ENCODE measurements around the gene DNAJB2.
A peak's percentile ranks its signal among the peaks of the same experiment; 100 is the strongest.

The DNAJB2 gene

DNA sequence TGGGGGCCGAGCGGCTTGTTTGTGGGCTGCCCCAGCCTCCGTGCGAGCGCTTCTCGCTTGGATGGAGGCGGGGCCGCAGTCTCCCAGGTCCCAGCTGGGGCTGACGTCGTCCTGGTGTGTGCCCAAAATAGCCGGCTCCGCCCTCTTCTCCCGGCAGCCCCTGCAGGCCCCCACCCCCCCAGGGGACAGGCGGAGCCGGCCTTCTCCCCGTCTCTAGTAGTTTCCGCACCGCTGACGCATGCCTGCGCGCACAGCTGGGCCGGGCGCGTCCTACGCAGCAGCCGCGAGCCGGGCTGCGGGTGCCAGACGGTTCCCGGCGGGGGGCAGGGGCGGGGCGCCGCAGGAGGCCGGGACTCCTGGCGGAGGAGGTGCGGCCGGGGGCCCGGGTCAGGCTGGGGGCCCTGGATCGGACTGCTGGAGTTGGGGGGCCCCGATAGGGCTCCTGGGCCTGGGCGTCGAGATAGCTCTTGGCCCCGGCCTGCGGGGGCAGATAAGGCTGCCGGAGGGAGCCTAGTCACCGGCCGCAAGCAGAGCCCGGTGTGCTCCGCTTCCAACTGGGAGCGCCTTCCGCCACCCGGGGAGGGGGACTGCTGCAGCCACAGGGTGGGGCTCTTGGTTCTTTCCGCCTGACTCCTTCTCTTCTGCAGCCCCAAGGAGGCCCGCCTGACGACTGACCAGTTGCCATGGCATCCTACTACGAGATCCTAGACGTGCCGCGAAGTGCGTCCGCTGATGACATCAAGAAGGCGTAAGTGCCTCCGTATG is at the start of gene DNAJB2:
TSS of gene DNAJB2 (plus strand) at position 216 of the 765 bp plus-strand sequence. CDS start at position 684, 468 bp downstream.
- DNase-seq (ENCODE audit: low read depth) = peak; percentile 97

DNA sequence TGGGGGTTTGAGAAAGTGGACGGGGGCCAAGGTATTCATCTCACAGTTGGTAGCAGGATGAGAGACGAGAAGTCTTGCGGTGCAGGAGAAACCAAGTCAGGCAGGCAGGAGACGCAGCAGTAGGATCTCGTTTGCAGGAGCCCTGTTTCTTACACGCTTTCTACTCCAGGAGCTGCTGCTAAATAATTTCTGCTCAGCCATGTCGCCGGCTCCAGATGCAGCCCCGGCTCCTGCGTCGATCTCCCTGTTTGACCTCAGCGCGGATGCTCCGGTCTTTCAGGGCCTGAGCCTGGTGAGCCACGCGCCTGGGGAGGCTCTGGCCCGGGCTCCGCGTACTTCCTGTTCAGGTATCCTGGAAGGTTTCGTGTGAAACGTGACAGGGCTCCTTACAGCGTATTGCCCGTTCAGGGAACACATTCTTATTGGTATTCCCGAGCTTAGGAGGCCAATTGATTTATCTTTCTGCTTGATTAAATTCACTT is 49.1 kb upstream of the DNAJB2 start:
- no peak for DNase-seq (ENCODE audit: low read depth)

DNA sequence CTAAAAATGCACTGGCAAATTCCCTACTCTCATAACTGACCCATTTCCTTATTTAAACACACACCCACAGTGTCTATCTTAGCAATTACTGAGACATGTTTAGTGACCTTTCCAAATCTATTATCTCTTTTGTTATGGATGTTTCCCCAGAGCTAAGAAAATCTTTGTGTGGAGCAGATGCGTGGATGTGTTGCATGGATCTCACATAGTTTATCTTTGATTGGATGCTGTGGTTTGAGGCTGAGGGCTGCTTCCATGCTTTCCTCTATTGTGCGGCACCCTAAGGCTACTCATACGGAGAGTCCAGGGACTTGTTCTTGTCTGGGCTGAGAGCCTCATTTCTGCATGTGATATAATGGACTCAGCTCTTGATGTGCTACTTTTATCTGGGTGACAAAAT is 44.8 kb upstream of the DNAJB2 start:
- DNase-seq (ENCODE audit: low read depth) = no peak

DNA sequence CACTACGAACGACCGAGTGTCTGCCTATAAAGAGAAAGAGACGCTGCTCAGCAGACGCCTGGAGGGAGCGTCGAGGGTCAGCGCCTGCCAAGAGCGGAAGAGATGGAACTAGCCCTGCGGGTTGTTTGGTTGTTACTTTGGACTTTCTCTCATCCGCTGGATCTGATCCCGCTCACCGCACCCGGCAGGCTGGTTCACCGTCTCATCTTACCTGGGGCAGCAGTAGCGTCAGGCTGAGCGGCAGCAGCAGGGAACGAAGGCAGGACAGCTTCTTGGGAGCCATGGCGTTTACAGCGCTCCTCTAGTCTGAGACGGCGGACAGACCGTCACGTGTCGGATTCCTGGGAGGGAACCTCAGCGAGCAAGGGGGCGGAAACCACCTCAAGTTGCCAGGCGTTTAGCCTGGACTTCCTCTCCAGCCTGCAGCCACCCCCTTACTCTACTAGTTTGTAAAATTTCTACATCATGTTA is 35.8 kb upstream of the DNAJB2 start:
- DNase-seq (ENCODE audit: low read depth) = no peak

DNA sequence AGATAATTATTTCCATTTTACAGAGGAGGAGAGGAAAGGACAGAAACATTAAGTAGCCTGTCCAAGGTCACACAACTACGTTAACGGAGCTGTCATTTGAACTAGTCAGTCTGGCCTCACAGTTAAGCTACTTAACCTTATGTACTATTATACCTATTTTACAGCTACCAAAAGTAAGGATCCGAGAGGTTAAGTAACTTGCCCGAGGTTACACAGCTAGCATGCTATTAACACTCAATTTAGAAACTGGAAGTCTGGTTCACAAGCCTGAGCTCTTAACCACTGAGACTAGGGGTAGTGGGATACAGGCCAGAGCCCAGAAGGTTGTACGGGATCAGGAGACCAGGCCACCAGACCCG is 34.4 kb upstream of the DNAJB2 start:
- no peak for DNase-seq (ENCODE audit: low read depth)

DNA sequence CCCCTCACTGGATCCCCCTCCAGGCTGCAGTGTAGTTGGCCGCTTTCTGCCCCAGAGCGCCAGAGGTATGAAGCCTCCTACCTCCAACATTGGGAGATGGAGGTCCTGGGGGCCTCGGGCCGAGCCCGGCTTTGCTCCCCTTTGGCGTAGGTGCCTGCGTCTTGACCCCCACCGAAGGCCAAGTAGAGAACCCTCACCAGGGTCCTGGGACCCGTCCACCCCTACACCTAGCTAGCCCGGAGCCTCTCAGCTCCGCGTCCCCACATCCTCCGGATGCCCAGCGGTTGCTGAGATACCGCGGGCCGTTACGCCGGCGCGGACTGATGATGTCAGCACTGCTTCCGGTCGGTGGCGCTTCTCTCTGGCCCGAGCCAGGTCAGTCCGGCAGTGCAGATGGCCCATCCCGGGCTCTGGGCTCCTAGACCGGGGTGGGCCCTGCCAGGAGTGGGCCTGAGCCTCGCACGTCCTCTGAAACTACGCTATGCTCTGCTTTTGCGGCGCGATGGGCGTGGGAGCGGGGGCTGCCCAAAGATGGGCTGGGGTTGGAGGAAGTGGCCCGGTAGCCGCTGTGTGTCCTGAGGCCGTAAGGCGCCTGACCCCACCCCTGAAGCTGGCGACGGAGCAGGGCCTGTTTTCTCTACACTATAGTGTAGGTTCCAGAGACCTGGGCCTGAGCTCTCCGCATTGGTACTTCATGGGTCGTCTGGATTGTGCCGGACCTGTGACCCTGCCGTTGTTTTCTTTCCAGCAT is 33.8 kb upstream of the DNAJB2 start, which contains the start of the genes GLB1L and STK16:
TSS of gene GLB1L (minus strand) at position 297 of the 751 bp plus-strand sequence. CDS start 1,871 bp downstream, outside the sequence.
TSS of gene STK16 (plus strand) at position 332 of the 751 bp plus-strand sequence. CDS start 521 bp downstream, outside the sequence.
- peak; percentile 82 for DNase-seq (ENCODE audit: low read depth)

DNA sequence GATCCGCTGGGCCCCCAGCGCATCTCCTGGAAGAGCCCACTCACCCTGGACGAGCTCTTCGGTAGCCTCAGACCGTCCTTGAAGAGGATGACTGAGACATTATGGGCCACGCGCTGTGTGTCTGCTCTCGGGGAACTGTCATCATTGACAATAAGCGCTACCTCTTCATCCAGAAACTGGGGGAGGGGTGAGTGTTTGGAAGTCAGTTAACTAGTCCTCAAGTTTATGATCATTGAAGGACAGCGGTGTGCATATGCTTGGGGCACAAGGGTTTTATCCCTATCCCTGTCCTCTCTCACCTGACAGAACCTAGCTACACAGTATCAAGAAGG is 33.3 kb upstream of the DNAJB2 start:
- no peak for DNase-seq (ENCODE audit: low read depth)

DNA sequence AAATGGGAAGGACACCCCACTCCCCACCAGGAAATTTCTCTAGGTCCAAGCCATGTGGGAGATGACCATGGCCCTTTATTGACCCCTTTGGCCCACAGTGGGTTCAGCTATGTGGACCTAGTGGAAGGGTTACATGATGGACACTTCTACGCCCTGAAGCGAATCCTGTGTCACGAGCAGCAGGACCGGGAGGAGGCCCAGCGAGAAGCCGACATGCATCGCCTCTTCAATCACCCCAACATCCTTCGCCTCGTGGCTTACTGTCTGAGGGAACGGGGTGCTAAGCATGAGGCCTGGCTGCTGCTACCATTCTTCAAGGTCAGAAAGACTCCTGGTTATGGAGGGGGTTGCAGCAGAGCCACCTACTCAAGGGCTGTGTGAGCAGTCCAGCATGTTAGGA is 32.6 kb upstream of the DNAJB2 start:
- DNase-seq (ENCODE audit: low read depth) = no peak

DNA sequence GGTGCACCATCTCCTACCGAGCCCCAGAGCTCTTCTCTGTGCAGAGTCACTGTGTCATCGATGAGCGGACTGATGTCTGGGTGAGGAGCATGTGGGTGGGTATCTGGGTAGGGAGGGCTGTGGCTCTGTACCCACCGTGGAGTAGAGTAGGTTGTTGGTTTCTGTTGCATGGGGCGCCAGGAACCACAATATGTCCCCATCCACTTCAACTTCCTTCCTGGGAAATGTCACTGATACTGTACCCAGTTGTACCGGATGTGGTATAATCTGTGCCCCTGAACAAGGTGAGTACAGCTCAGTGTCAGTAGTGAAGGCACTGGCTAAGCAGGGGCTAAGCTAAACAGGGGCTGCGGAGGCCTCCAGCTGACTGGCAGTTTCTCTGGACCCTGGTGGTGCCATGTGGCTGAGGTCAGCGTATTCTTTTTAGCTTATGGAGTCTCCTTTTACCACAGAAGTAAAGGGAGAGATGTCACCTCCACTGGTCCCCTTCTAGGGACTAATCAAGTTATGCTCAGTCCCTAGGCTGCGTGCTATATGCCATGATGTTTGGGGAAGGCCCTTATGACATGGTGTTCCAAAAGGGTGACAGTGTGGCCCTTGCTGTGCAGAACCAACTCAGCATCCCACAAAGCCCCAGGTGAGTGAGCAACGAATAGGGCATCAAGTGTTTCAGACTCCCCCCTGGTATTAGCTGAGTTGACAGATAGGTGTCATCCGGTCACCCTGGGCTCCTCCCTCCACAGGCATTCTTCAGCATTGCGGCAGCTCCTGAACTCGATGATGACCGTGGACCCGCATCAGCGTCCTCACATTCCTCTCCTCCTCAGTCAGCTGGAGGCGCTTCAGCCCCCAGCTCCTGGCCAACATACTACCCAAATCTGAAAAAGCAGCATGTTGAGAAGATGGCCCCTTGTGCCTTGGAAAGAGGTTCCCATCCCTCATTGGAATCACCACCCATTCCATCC is 31.2 kb upstream of the DNAJB2 start:
- DNase-seq (ENCODE audit: low read depth) = no peak

DNA sequence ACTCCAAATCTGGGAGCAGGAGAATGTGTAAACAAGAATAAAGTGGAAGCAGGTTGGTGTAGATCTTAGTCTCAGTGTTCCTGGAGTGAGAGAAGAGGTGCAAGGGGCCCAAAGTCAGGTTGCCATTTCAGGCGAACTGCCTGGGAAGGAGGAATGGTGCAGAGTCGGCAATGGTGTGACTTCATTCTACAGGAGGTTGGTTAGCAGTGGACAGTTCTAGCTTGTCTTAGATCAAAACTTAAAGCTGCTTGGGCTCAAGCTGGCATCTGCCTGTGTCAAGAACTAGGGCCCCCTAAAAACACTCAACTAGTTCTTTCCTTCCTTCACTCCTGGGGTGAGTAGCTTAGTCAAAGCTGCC is 30.3 kb upstream of the DNAJB2 start:
- no peak for DNase-seq (ENCODE audit: low read depth)

DNA sequence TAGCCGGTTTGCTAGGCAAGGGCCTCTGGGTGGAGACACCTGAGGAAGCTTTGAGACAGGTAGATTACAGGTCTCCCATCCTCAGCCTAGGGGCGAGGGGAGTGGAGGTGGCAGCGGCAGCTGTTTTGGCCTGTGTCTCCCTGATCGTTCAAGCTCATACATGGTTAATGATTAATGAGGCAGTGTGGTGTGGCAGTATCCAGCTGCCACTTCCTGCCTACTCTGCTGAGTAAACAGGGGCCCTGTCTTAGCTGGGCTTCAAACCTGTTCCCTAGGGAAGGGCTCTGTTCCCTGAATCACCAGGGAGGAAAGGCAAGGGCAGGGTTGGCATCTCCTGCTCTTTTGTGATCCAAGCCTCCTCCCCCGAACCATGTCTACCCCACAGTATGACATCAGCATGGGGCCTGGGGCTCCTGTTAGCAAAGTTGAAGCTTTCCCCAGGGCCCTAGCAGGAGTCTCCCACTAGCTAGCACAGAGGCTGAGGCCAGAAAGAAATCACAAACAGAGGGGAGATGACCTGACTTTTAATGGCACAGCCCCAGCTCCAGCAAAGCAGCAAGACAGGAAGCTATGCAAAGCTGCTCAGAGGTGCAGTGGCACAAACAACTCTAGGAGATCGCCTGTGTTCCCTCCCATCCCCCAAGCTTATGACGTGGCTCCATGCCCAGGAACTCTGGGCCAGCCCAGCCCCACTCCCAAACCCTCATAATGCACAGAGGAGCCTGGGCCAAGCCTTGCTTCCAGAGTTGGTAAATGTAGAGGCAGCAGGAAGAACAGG is 29.8 kb upstream of the DNAJB2 start:
- peak; percentile 82 for DNase-seq (ENCODE audit: low read depth)

DNA sequence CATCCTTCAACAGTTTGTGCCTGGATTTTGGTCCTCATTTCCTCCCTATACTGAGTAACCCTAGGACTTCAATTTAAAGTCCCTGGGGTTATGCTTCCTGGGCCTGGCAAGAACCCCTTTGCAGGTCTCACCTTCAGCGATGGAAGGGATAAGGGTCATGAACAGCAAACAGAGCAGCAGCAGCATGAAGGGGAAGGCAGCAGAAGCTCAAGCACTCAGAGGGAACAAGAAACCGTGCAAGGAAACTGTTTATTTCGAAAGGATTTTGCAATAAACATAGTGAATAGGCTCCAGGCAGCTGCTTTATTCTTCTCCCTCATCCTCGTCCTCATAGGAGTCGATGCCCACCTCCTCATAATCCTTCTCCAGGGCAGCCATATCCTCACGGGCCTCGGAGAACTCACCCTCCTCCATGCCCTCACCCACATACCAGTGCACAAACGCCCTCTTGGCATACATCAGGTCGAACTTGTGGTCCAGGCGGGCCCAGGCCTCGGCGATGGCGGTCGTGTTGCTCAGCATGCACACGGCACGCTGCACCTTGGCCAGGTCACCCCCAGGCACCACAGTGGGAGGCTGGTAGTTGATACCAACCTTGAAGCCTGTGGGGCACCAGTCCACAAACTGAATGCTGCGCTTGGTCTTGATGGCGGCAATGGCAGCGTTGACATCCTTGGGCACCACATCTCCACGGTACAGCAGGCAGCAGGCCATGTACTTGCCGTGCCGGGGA is 29.0 kb upstream of the DNAJB2 start:
- no peak for DNase-seq (ENCODE audit: low read depth)

DNA sequence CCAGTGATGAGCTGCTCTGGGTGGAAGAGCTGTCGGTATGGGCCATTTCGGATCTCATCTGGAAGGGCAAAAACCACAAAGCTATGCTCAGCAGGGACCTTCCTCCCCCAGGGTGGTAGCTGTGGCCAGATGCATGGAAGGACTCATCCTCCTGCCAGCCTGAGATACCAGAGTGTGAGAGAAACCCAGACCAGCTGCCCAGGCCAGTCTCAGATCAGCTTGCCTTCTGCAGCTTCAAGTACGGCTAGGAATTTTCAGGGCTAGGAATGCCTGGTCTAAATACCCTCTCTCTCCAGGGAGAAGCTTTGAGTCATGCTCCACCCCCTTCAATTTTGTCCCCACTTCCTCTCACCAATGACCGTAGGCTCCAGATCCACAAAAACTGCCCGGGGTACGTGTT is 27.5 kb upstream of the DNAJB2 start:
- no peak for DNase-seq (ENCODE audit: low read depth)

DNA sequence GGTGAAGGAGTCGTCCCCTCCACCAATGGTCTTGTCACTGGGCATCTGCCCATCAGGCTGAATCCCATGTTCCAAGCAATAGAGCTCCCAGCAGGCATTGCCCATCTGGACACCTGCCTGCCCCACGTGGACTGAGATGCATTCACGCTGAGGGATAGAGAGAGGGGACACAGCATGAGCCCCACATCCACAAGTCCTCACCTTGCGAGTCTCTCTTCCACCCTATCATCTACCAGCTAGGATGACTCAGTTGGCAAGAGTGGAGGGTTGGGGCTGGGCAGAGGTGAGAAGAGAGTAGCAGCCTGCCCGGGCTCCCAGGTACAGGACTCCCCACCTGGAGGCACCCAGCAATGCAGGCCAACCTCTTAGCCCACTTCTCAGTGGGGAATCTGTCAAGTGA is 27.1 kb upstream of the DNAJB2 start:
- no peak for DNase-seq (ENCODE audit: low read depth)

DNA sequence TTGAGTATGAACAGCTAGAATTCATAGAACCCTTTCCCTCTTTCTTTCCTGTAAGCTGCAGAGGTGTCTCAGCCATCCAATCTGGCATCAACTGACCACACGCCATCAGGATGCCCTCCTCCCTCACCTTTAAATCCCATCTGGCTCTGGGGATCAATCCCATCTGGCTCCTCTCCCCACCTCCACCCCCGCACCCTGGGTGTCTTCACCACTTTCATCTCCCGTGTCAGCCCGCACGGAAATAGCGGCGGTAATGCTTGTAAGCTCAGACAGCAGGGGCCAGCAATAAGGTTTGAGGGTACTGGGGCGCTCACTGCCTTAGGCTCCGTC is 26.6 kb upstream of the DNAJB2 start:
- no peak for DNase-seq (ENCODE audit: low read depth)

DNA sequence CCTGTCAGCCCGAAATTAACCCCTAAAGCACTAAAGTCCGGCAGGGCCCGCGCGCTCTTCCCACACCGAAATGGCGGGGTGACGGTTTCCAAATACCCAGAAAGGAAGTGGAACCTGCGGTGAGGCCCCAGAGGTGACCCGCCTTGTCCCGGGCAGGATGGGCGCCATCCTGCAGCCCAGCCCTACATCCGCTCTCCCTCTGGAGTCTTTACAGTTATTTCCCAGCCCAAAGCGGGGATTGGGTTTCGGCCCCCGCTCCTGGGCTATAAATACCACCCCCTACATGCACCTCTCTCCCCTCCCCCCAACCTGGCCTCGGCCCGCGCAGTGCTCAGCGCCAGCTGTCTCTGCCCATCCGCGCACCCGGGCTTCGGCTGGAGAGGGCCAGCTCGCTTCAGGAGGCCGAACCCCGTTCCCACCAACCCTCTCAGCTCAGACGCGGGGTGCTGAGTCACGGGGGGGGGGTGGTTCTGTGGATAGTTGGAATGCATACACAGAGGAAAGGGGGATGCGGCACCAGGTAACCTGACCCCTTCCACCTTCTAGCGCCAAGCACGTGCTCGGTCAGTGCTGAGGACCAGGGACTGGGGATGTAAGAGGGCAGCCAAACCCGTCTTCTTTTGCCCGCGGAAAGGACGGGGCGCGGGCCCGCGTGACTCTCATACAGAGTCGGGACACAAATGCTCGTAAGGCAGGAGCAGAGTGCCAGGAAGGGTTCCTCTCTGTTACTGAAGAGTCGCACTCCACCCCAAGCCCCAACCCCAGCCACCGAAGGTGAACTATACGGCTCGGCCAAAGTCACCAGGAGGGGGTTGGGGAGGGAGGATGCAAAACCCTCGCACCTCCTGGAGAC is 26.0 kb upstream of the DNAJB2 start, which contains the start of gene TUBA4B:
TSS of gene TUBA4B (plus strand) at position 344 of the 853 bp plus-strand sequence. CDS start at position 509, 165 bp downstream.
- DNase-seq (ENCODE audit: low read depth) = no peak

DNA sequence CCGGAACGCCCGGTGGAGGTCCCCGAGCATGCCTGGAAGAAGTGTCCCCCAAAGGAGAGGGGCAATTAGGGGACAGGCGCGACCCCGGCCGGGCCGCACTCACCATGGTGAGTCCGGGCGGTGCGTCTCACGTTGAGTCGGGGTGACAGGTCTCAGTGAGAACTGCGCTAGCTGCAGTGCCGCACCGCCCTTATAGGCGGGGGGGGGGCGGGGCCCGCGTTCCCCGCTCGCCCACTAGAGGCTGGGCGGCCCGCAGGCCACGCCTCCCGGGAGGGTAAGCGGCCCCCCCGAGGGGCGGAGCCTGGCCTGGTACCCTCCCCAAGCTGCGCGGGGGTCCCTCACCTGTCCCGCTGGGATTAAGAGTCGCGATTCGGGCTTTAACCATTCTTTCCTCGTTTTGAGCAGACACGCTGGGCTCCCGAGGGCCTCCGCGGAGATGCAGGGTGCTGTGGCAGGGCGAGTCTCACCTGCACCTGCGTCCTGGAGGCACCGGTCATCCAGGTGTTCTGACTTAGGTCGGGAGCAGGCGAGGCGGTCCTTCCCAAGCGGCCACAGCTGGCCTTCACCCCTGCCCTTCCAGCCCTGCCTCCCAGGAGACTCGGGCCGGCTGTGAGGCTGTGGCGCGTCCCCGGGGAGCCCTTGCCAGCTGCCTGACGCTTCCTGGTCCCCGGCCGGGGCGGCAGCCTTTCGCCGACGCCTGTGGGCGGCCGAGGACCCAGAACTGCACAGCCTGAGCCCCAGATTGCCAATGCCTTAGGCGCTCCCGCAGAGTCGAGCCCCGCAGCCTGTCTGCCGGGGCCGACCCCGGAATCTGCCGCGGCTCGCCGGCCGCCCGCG is 25.2 kb upstream of the DNAJB2 start, which contains the start of gene TUBA4A:
TSS of gene TUBA4A (minus strand) at position 166 of the 837 bp plus-strand sequence. CDS start at position 106, 60 bp downstream.
- DNase-seq (ENCODE audit: low read depth) = no peak

DNA sequence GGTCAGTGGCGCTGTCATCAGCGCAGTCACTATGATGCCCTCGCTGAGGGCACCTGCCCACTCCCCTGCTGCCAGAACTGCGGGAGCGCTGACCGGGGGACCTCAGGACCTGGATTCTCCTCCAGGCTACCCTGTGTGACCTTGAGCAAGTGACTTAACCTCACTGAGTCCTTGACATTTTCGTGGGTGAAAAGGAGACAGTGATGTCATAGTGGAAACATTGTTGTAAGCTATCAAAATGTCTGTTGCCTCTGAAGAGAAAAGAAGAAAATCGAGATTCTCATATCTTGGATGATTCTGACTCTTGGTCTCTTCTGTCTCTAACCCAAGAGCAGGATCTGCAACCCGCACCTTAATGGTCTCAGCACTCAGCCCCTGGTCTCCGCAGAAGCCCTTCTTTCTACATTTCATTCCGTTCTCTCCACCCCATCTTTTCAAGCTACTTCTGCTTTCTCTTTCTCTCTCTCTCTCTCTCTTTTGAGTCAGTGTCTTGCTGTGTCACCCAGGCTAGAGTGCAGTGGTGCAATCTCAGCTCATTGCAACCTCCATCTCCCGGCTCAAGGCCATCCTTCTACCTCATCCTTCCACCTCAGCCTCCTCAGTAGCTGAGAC is 24.5 kb upstream of the DNAJB2 start:
- DNase-seq (ENCODE audit: low read depth) = no peak
